H1 (cell line): ENCODE results near the gene GINS2. TPM values are rescaled to one million over a fixed set of nuclear protein-coding genes. Genes with fewer than 3 reads are reported as not detected.

Source experiments
- CTCF ChIA-PET: fragments of 300-600 bp; sonication (Branson Sonifier 250); formaldehyde crosslinking; loops from one replicate; lab custom pipeline; 2021; ENCODE audit not compliant: partially characterized antibody; lab: Charles Lee
- POLR2A ChIA-PET: fragments of 300-600 bp; sonication (Branson Sonifier 250); formaldehyde crosslinking; loops from one replicate; lab custom pipeline; 2021; ENCODE audit warnings: inconsistent platforms; ENCODE audit not compliant: partially characterized antibody; lab: Charles Lee
- DNase-seq, 2 experiments: peaks; one replicate each; pipeline versions ENCODE4 v3.0.0 to v3.0.0-alpha.2; 2010 to 2022; ENCODE audit warnings: low spot score in 2 of 2, low read depth in 1 of 2, mixed read lengths in 1 of 2
- FAIRE-seq: peaks from 2 replicates; lab custom pipeline; 2011; peaks lifted over from hg19 to GRCh38; lab: Jason Lieb, UNC
- H2AFZ ChIP-seq: 2 replicates; pipeline ENCODE4 v1.8.1; 2012; ENCODE audit warnings: low read length, inconsistent platforms
- H2AK5ac ChIP-seq: 2 replicates; pipeline ENCODE4 v1.6.1; 2013; ENCODE audit warnings: low read depth, low read length
- H2BK120ac ChIP-seq: replicated peaks from 2 replicates; pipeline ENCODE3; 2013; ENCODE audit warnings: low read depth, low read length, inconsistent platforms
- H2BK12ac ChIP-seq: 2 replicates; pipeline ENCODE4 v1.6.1; 2013; ENCODE audit warnings: low read depth, low read length
- H2BK15ac ChIP-seq: 2 replicates; pipeline ENCODE4 v1.6.1; 2013; ENCODE audit warnings: low read length
- H2BK20ac ChIP-seq: 2 replicates; pipeline ENCODE4 v1.6.1; 2013; ENCODE audit warnings: low read length
- H2BK5ac ChIP-seq: 2 replicates; pipeline ENCODE4 v1.6.1; 2013; ENCODE audit warnings: low read depth, low read length
- H3K14ac ChIP-seq: 2 replicates; pipeline ENCODE4 v1.6.1; 2013; ENCODE audit warnings: inconsistent platforms; ENCODE audit not compliant: insufficient read length
- H3K18ac ChIP-seq: 2 replicates; pipeline ENCODE4 v1.6.1; 2013; ENCODE audit warnings: low read length; ENCODE audit errors: extremely low read depth
- H3K23ac ChIP-seq: 2 replicates; pipeline ENCODE4 v1.6.1; 2013; ENCODE audit warnings: inconsistent platforms; ENCODE audit not compliant: insufficient read length
- H3K23me2 ChIP-seq: 2 replicates; pipeline ENCODE4 v1.6.1; 2013; ENCODE audit warnings: low read depth, low read length
- H3K27ac ChIP-seq: 2 replicates; pipeline ENCODE4 v1.6.1; 2011; ENCODE audit warnings: low read depth, low read length, inconsistent platforms
- H3K27me3 ChIP-seq, 4 experiments: replicated peaks in 1 of 4; 1 replicate in 1 of 4; 2 replicates in 3 of 4; pipeline versions ENCODE4 v1.6.1 to v1.8.1; 2011 to 2013; ENCODE audit warnings: low read length in 3 of 4, mild to moderate bottlenecking in 3 of 4, inconsistent platforms in 2 of 4, mixed read lengths in 2 of 4, moderate library complexity in 1 of 4; ENCODE audit not compliant: control insufficient read depth in 3 of 4, insufficient read depth in 3 of 4; ENCODE audit errors: extremely low read depth in 1 of 4
- H3K36me3 ChIP-seq, 4 experiments: 2 replicates each; pipeline versions ENCODE4 v1.6.1 to v1.8.1; 2011 to 2013; ENCODE audit warnings: mild to moderate bottlenecking in 4 of 4, low read length in 3 of 4, moderate library complexity in 2 of 4, control low read depth in 1 of 4, inconsistent platforms in 1 of 4; ENCODE audit not compliant: insufficient read depth in 4 of 4, control insufficient read depth in 2 of 4
- H3K4ac ChIP-seq: replicated peaks from 2 replicates; pipeline ENCODE3; 2013; ENCODE audit warnings: low read length, low read depth, mixed read lengths, inconsistent platforms; ENCODE audit not compliant: insufficient read length
- H3K4me1 ChIP-seq, 4 experiments: replicated peaks in 1 of 4; 1 replicate in 1 of 4; 2 replicates in 3 of 4; pipeline versions ENCODE4 v1.6.1 to v1.8.1; 2011 to 2013; ENCODE audit warnings: low read length in 3 of 4, inconsistent platforms in 2 of 4, mixed read lengths in 1 of 4; ENCODE audit not compliant: insufficient read depth in 4 of 4, control insufficient read depth in 3 of 4
- H3K4me2 ChIP-seq, 2 experiments: 2 replicates each; pipeline versions ENCODE4 v1.6.1 to v1.8.1; 2011 to 2013; ENCODE audit warnings: low read depth in 2 of 2, low read length in 2 of 2, control low read depth in 1 of 2, inconsistent platforms in 1 of 2, mild to moderate bottlenecking in 1 of 2; ENCODE audit not compliant: insufficient read depth in 1 of 2
- H3K4me3 ChIP-seq, 4 experiments: fragments of 200-600, 300-600 bp in 1 of 4; sonication (generic), shearing (Covaris generic), sonication (Bioruptor Twin) in 1 of 4; 2 replicates each; pipeline versions ENCODE4 v1.5.1 to v1.8.1; 2011 to 2016; ENCODE audit warnings: low read length in 4 of 4, low read depth in 3 of 4, control low read depth in 2 of 4, inconsistent platforms in 2 of 4, mild to moderate bottlenecking in 2 of 4, mixed read lengths in 1 of 4, moderate library complexity in 1 of 4; ENCODE audit not compliant: insufficient read depth in 2 of 4; ENCODE audit errors: extremely low read depth in 1 of 4
- H3K56ac ChIP-seq: replicated peaks from 2 replicates; pipeline ENCODE3; 2013; ENCODE audit warnings: low read depth, mild to moderate bottlenecking, mixed read lengths, low read length, inconsistent platforms; ENCODE audit not compliant: insufficient read length
- H3K79me1 ChIP-seq: 2 replicates; pipeline ENCODE4 v1.6.1; 2013; ENCODE audit warnings: low read depth, low read length, control low read depth
- H3K79me2 ChIP-seq, 2 experiments: 2 replicates each; pipeline versions ENCODE4 v1.6.1 to v1.8.1; 2012 to 2013; ENCODE audit warnings: low read length in 2 of 2, mild to moderate bottlenecking in 2 of 2, inconsistent platforms in 1 of 2; ENCODE audit not compliant: insufficient read depth in 2 of 2, control insufficient read depth in 1 of 2
- H3K9ac ChIP-seq, 4 experiments: replicated peaks in 1 of 4; 1 replicate in 1 of 4; 2 replicates in 3 of 4; pipeline versions ENCODE4 v1.6.1 to v1.8.1; 2011 to 2013; ENCODE audit warnings: low read depth in 3 of 4, low read length in 3 of 4, control low read depth in 2 of 4, mild to moderate bottlenecking in 2 of 4, moderate library complexity in 2 of 4, inconsistent platforms in 1 of 4; ENCODE audit errors: extremely low read depth in 1 of 4
- H3K9me3 ChIP-seq, 2 experiments: 2 replicates each; pipeline versions ENCODE4 v1.6.1 to v1.8.1; 2012 to 2013; ENCODE audit warnings: mild to moderate bottlenecking in 2 of 2, moderate library complexity in 2 of 2, control low read depth in 1 of 2, inconsistent platforms in 1 of 2, low read depth in 1 of 2, low read length in 1 of 2, mixed read lengths in 1 of 2; ENCODE audit not compliant: insufficient read depth in 2 of 2
- H4K20me1 ChIP-seq, 2 experiments: replicated peaks in 1 of 2; 2 replicates each; pipeline versions ENCODE3 to v1.8.1; 2011 to 2013; ENCODE audit warnings: inconsistent platforms in 2 of 2, low read length in 2 of 2, mild to moderate bottlenecking in 1 of 2; ENCODE audit not compliant: insufficient read depth in 2 of 2, control insufficient read depth in 1 of 2
- H4K5ac ChIP-seq: 2 replicates; pipeline ENCODE4 v1.6.1; 2013; ENCODE audit warnings: low read length, low read depth, mixed read lengths, inconsistent platforms; ENCODE audit not compliant: insufficient read length
- H4K8ac ChIP-seq: 2 replicates; pipeline ENCODE4 v1.8.0; 2013; ENCODE audit warnings: mild to moderate bottlenecking, moderate library complexity, low read length, inconsistent platforms; ENCODE audit not compliant: insufficient read depth; ENCODE audit errors: extremely low read depth
- H4K91ac ChIP-seq: replicated peaks from 2 replicates; pipeline ENCODE3; 2013; ENCODE audit warnings: low read length, mixed read lengths, inconsistent platforms; ENCODE audit not compliant: insufficient read length
- CBX8 ChIP-seq: fragments of 300-800, 300-1000 bp; sonication (generic); IDR thresholded peaks from 2 replicates; pipeline ENCODE4 v1.7.1; 2016; ENCODE audit warnings: low read depth, low read length, borderline replicate concordance
- GTF2F1 ChIP-seq: IDR thresholded peaks from 2 replicates; pipeline ENCODE4 v1.6.1; 2012; ENCODE audit warnings: low read depth, low read length, improper control_type of control experiment, borderline replicate concordance
- RFX5 ChIP-seq: IDR thresholded peaks from 2 replicates; pipeline ENCODE4 v1.6.1; 2011; ENCODE audit warnings: low read depth, low read length, improper control_type of control experiment, borderline replicate concordance
- WGBS, 2 experiments: shearing (Covaris generic) in 1 of 2; methylation state at CpG; one replicate each; pipeline versions ENCODE4 v1.1.6 to v1.1.7; 2013 to 2015; ENCODE audit warnings: low lambda C conversion rate in 2 of 2, mixed read lengths in 2 of 2, inconsistent platforms in 1 of 2, low coverage in 1 of 2, missing lambda C conversion rate in 1 of 2; ENCODE audit not compliant: insufficient replicate concordance in 2 of 2, insufficient coverage in 1 of 2, insufficient read length in 1 of 2; ENCODE audit errors: extremely low coverage in 1 of 2, missing lambda C conversion rate in 1 of 2; 5-methylcytosine and 5-hydroxymethylcytosine counted together
- polyA plus RNA-seq, 7 experiments: library from polyadenylated mRNA; depleted of rRNA in 3 of 7; stranded (reverse) in 5 of 7; unstranded in 2 of 7; fragments of >200 nt in 5 of 7; fragments of 200-250 nt in 2 of 7; gene quantifications; 1 replicate in 5 of 7; 2 replicates in 1 of 7; 4 replicates in 1 of 7; pipeline versions ENCODE4 v1.2.1 to v1.2.3, GENCODE V29; 2011 to 2013; ENCODE audit warnings: missing spikeins in 2 of 7, mixed read lengths in 2 of 7
- total RNA-seq: library from RNA; stranded (reverse); fragmentation: NEBNext Ultra II Directional; extraction: Animal tissue kit (Norgen Biotek cat#: 25700); gene quantifications from 2 replicates; pipeline ENCODE4 v1.2.1, GENCODE V29; 2021

GINS2 gene
- total and polyA plus RNA-seq, 2 of the 8 experiments (the other 6 are each of a cell fraction or from before 2014, with no cell fraction given) = 29.4 to 59.1 TPM

- Histone ChIP-seq H3K14ac (no peak overlapping the region), H4K8ac (no peak overlapping the region; the same call in 1 of the 2 replicates), H2BK5ac (no peak overlapping the region; the same call in 1 of the 2 replicates), H3K4me1 (0 out of 7 replicates have a peak, but pooled peaks cover 0 to under 1% (median 0%) of the 10 kb centered on the region in 4 experiments), H3K56ac (no peak overlapping the region), H2BK12ac (no peak overlapping the region), H3K4me3 (no peak overlapping the region), H3K4me2 (no peak overlapping the region), H3K4ac (no peak overlapping the region), H3K79me2 (peaks cover 0 to 34% of the 10 kb centered on the region in 2 experiments; a peak in 2 of 4 replicates), H3K36me3 (peaks cover 26 to 47% (median 32%) of the 10 kb centered on the region in 4 experiments), H2BK15ac (no peak overlapping the region), H2AK5ac (no peak overlapping the region), H4K20me1 (peaks cover 3 to 22% of the 10 kb centered on the region in 2 experiments)
- ChIA-PET CTCF (interaction anchor here (0.7 to 37.0 kb wide), 11 partner anchors 8 to 536 kb away, joined by 3 to 620 read pairs (median 6); no protein-coding TSS in a partner anchor), POLR2A (interaction anchor here (0.7 to 9.5 kb wide), 4 partner anchors 7 to 42 kb away, joined by 3 to 77 read pairs (median 12); no protein-coding TSS in a partner anchor)
- FAIRE-seq = no peak
- TF ChIP-seq RFX5 (no peak), CBX8 (no peak), GTF2F1 (no peak)
- TF ChIP-seq, all 59 proteins: peak for 0
- Histone ChIP-seq H2BK20ac (no peak overlapping the region), H3K18ac (no peak overlapping the region), H3K23me2 (no peaks in the 10 kb centered on the region), H3K9ac (no peak overlapping the region), H2AFZ (no peak overlapping the region), H3K23ac (no peak overlapping the region), H3K27ac (no peak overlapping the region), H4K5ac (no peak overlapping the region), H2BK120ac (no peak overlapping the region), H3K27me3 (no peaks in the 10 kb centered on the region), H3K79me1 (peaks cover 11% of the 10 kb centered on the region), H4K91ac (no peak overlapping the region), H3K9me3 (no peaks in the 10 kb centered on the region)
- WGBS, 2 experiments = 85% methylated on average over 7 of the region's 9 CpGs; no CpG with 5 or more reads in 1 of the 2 experiments
- DNase-seq = no peak
These were observed 6.2 kb downstream of the GINS2 start for GRCh38 chr16:85682516-85682915.
